Measurements from ENCODE around the gene TSPAN9.

The TSPAN9 gene

DNA sequence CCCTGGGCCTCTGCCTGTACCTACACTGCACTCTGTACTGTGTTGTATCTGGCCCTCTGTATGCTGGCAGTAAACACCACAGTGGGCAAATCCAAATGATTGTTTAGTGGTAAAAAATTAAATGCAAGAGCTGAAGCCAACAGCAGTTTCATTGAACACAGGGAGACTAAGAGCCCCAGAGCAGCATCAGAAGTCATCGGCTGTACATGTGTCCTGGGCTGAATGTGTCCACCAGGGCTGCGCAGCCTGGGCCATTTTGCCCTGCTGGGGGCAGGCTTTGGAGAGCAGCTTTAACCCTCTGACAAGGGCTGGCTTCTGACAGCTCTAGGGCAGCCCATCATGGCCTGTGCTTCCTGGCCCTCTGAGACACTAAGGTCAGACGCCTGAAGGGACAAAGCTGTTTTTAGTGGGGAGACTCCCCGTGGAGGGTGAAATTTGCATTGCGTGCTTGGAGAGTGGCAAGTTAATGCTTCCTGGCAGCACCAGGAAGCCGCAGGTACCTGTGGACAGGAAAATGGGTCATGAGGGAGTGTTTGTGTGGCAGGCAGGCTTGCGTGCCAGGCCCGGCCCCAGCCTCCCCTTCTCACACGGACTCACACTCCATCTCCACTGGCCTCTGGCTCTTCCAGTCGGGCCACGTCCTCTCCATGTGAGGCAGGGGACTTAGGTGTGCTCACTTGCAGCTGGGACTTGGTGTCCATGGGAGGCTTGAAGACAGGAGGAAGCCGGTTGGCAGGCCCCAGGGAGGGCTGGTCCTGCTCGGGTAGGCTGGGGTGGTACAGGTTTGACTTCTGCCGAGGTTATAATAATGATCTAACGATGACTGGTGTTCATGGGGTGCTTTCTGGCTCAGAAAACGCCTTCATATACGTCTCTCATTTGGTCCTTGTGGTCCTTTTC is 150.1 kb downstream of the TSPAN9 start:
- no peaks in the 10 kb centered on the region for H3K4me1 Mint-ChIP-seq (ENCODE audit: low read depth)
- no peaks in the 10 kb centered on the region for H3K36me3 Mint-ChIP-seq
- H3K27ac Mint-ChIP-seq: no peak overlapping the region
- H3K27me3 Mint-ChIP-seq: no peaks in the 10 kb centered on the region
- no peak overlapping the region for H3K4me3 Mint-ChIP-seq
- H3K9me3 Mint-ChIP-seq (ENCODE audit: low read depth): no peaks in the 10 kb centered on the region

DNA sequence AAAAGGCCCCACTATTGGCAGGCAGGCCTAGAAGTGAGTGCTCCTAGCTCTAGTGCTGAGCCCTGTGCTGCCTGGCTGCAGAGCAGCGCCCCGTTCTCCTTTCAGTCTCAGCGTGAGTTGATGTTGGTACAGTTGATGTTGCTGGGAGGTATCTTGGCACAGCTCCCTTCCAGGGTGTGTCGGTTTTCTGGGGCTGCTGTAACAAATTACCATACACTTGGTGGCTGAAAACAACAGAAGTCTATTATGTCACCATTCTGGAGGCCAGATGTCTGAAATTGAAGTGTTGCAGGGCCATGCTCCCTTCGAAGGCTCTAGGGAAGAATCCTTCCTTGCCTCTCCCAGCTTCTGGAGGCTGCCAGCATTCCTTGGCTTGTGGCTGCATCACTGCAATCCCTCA is 151.4 kb downstream of the TSPAN9 start:
- Mint-ChIP-seq H3K4me1 (ENCODE audit: low read depth) (no peaks in the 10 kb centered on the region), H3K27me3 (no peaks in the 10 kb centered on the region), H3K4me3 (no peak overlapping the region), H3K36me3 (no peaks in the 10 kb centered on the region), H3K27ac (no peak overlapping the region), H3K9me3 (ENCODE audit: low read depth) (no peaks in the 10 kb centered on the region)

DNA sequence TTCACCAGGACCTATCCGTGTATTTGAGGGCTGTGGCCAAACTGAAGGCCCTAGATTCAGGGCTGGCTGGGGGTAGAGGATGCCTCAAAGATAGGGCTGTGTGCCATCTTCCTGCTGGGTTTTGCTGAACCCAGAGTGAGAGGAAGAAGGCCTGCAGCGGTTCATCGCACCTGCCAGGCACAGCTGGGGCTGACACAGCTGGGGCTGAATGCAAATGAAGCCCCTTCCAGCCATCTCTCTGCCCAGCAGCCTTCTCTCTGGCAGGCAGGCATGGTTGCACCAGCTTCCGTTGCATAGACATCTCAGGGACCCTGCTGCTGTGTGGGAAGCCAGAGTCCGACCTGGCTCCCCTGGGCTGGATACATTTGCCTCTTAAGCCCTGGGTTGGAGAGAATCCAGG is 152.4 kb downstream of the TSPAN9 start:
- H3K9me3 Mint-ChIP-seq (ENCODE audit: low read depth): no peaks in the 10 kb centered on the region
- no peaks in the 10 kb centered on the region for H3K36me3 Mint-ChIP-seq
- H3K27ac Mint-ChIP-seq: no peak overlapping the region
- no peak overlapping the region for H3K4me3 Mint-ChIP-seq
- H3K27me3 Mint-ChIP-seq: no peaks in the 10 kb centered on the region
- no peaks in the 10 kb centered on the region for H3K4me1 Mint-ChIP-seq (ENCODE audit: low read depth)

DNA sequence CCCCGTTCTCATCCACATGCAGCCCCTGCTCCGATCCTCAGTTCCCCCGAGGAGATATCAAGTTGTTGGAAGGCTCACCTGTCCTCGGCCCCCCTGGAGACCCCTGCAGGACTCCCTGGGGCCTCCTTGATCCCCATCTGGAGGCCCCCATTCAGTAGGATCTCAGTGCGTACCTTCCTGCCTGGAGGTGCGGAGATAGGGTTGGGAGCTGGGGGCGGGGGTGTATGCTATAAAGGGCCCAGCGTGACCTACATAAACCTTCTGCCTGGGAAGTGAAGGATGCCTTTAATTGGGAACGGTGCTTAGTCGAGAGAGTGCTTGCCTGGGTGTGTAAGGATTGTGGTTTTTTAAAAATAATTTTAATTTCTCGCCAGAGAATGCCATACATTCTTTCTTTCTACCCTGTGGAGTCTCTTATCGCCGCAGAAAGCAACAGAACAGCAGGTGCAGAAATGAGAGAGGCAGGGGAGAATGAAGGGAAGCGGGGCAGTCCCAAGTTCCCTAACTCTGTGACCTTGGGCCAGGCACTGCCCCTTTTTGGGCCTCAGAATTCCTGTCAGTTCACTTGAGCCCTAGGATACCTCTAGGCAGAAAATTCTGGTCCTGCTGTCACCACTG is 153.7 kb downstream of the TSPAN9 start:
- H3K27ac Mint-ChIP-seq: no peak overlapping the region
- H3K4me3 Mint-ChIP-seq: no peak overlapping the region
- no peaks in the 10 kb centered on the region for H3K4me1 Mint-ChIP-seq (ENCODE audit: low read depth)
- no peaks in the 10 kb centered on the region for H3K36me3 Mint-ChIP-seq
- H3K9me3 Mint-ChIP-seq (ENCODE audit: low read depth): no peaks in the 10 kb centered on the region
- no peaks in the 10 kb centered on the region for H3K27me3 Mint-ChIP-seq

DNA sequence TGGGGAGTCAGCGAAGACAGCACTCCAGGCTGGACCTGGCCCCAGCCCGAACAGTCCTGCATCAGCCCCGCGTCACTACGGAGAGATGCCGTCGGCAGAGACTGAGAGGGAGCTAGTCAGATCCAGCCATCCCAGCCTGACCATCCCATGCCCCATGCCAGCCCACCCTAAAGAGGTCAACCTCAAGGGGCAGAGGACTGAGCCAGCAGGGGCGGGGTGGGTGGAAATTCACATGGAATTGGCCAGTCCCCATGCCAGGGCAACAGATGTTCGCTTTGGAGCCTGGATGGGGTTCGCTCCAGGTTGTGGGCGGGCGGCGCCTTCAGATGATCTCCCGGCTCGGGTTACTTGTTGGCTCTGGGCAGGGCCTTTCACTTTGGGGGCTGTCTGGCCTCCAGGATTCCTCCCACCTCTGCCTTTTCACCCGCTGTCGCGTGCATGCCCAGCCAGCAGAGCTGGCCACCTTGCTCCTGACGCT is 154.3 kb downstream of the TSPAN9 start:
- Mint-ChIP-seq H3K4me1 (ENCODE audit: low read depth) (no peaks in the 10 kb centered on the region), H3K27me3 (no peaks in the 10 kb centered on the region), H3K4me3 (no peak overlapping the region), H3K36me3 (no peaks in the 10 kb centered on the region), H3K27ac (no peak overlapping the region), H3K9me3 (ENCODE audit: low read depth) (no peaks in the 10 kb centered on the region)

DNA sequence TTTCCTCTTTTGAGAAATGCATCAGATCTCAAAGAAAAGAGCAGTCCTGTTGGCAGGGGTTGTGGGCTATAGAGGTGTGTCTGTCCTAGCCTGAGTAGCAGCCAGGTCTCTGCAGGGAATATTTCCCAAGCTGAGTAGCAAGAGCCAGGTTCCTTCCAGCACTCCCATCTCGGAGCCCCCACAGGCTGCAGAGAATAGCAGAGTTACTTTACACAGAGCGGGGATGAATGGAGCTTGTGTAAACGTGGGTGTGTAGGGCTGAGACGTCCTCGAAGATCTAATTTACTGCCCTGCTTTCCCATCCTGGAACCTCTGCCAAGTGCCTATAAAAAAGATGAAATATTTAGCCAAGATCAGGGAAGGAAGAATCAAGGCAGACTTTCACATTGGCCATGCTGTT is 156.6 kb downstream of the TSPAN9 start:
- Mint-ChIP-seq H3K27ac (no peak overlapping the region), H3K9me3 (ENCODE audit: low read depth) (no peaks in the 10 kb centered on the region), H3K4me3 (no peak overlapping the region), H3K4me1 (ENCODE audit: low read depth) (no peaks in the 10 kb centered on the region), H3K27me3 (no peaks in the 10 kb centered on the region), H3K36me3 (no peaks in the 10 kb centered on the region)

DNA sequence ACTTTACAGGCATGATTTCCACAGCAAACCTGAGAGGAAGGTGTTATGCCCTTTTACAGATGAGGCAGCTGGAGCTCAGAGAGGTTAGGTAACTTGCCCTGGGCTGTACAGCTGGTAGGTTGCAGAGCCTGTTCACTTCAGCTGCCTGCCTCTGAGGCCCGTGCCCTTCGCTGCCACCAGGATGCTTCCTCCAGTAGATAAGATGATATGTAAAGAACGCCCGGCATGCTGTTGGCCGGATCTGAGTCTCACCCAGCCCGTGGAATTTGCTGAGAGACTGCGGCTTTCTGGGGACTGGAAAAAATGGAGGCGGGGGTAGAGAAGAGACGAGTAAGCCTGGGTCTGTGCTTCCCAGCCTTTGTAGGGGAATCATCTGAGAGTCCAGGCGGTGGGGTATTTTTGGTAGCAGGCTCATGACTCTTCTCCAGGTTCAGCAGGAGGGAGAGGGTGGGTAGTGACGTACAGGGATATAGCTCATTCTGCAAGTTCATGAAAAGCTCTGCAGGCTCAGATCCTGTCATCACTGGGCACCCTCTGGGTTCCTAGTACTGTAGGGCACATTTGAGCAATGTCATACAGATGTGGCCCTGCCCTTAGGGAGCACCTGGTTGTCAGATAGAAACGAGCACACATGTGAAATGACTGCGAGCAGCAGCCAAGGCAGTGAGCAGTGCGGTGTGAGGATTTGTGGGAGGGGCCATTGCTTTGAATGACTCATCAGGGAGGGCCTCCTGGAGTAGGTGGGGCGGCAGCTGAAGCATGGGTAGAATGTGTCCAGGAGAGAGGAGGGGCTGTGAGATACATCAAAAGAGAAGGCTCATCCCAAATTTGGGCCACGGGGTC is 159.4 kb downstream of the TSPAN9 start:
- Mint-ChIP-seq H3K27ac (no peak overlapping the region), H3K27me3 (no peaks in the 10 kb centered on the region), H3K4me1 (ENCODE audit: low read depth) (no peaks in the 10 kb centered on the region), H3K36me3 (no peaks in the 10 kb centered on the region), H3K9me3 (ENCODE audit: low read depth) (no peaks in the 10 kb centered on the region), H3K4me3 (no peak overlapping the region)

DNA sequence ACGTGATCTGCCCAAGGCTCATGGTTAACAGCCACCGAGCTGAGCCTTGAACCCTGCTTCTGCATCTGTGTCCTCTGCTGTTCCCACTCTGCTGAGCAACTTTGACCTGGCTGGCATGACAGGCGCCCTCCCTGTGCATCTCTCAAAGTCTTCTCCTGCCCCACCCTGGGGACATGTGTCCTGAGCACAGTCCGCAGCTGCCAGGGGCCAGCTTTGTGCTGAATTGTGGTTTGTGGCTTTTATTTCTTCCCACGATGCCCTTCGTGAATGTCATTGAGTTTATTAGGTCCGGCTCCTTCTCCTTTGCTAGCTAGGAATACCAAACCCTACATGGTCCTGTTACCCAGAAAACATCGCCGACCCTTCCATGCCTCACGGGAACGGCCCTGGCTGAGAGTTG is 161.0 kb downstream of the TSPAN9 start:
- Mint-ChIP-seq H3K36me3 (no peaks in the 10 kb centered on the region), H3K27ac (no peak overlapping the region), H3K9me3 (ENCODE audit: low read depth) (no peaks in the 10 kb centered on the region), H3K4me3 (no peak overlapping the region), H3K27me3 (no peaks in the 10 kb centered on the region), H3K4me1 (ENCODE audit: low read depth) (no peaks in the 10 kb centered on the region)

DNA sequence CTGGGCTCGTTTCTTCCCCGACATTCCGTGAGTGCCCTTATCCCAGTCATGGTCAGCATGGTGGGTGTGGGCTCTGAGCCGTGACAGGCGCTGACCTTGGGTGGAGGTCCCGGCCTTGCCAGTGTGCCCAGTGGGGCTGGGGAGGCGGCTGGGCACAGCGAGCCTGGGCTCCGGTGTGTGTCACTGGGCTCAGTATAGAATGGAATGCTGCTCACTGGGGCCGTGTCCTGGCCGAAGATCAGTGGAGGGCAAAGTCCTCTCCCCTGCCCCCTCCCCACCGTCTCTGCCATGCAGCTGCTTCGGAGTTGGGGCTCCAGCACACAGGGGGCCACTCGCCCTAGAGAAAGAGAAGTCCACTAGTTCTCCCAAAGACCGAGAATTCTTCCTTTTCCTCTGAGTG is 164.4 kb downstream of the TSPAN9 start:
- H3K27ac Mint-ChIP-seq: no peak overlapping the region
- no peaks in the 10 kb centered on the region for H3K27me3 Mint-ChIP-seq
- H3K4me1 Mint-ChIP-seq (ENCODE audit: low read depth): no peaks in the 10 kb centered on the region
- no peaks in the 10 kb centered on the region for H3K9me3 Mint-ChIP-seq (ENCODE audit: low read depth)
- H3K36me3 Mint-ChIP-seq: no peaks in the 10 kb centered on the region
- no peak overlapping the region for H3K4me3 Mint-ChIP-seq

DNA sequence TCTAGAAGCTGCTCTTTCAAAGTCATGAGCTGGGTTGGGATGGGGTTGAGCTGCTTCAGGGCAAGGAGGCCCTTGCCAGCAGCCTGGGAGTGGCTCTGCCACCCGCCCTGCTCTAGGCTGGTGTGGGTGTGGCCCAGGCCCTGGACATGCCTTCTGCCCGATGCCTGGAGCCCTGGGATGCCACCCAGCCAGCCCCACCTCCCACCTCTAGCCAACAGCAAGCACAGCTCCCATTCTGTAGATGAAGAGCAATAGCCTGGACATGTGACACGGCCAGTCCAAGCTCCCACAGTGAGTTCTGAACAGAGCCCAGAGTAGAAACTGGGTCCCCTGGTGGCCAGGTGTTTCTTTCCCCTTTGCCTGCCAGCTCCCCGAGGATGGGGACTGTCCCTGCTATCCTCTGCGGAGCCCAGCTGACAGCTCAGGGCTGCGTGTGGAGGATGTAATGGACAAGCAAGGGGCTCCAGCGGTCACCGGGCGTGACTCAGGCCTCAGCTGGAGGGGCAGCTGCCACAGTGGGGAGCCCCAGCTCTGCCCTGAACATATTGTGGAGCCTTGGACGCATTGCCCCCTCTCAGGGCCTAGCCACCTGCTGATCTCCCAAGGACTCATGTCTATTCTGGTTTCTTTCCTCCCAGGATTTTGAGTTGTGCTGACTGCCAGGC is 165.2 kb downstream of the TSPAN9 start:
- no peak overlapping the region for H3K4me3 Mint-ChIP-seq
- H3K27me3 Mint-ChIP-seq: no peaks in the 10 kb centered on the region
- no peak overlapping the region for H3K27ac Mint-ChIP-seq
- H3K4me1 Mint-ChIP-seq (ENCODE audit: low read depth): no peaks in the 10 kb centered on the region
- no peaks in the 10 kb centered on the region for H3K36me3 Mint-ChIP-seq
- H3K9me3 Mint-ChIP-seq (ENCODE audit: low read depth): no peaks in the 10 kb centered on the region

DNA sequence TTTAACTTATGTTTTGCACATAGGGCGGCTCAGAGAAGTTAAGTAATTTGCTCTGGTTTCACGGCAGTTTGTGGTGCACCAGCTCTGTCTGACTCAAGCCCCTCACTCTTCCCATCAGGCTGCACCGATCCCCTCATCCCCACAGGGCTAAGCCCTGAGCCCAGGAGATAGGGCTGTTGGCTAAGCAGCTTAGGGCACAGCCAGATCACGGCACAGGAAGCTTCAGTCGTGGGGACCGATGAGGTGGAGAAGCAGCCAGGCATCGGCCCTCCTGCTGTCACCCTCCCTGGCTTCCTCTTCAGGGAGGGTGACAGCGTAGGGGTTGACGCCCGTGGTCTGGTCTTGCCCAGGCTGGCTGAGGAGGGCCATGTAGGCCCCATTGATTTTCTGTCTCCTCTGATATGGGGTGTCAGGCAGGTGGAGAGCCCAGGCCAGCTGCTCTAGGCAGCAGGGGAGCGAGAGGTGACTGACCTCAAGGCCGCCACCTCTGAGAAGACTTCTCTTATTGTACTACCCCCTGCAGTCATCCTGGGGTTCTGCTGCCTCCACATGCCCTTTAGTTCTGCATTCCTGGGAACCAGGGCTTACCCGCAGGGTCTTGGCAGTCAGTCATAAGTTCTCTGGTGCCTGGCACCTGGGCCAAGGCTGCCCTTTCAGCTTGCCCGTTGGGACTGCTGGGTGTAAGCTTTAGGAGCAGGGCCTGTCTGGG is 166.4 kb downstream of the TSPAN9 start:
- H3K27ac Mint-ChIP-seq: no peak overlapping the region
- no peaks in the 10 kb centered on the region for H3K9me3 Mint-ChIP-seq (ENCODE audit: low read depth)
- no peaks in the 10 kb centered on the region for H3K27me3 Mint-ChIP-seq
- no peak overlapping the region for H3K4me3 Mint-ChIP-seq
- no peaks in the 10 kb centered on the region for H3K36me3 Mint-ChIP-seq
- H3K4me1 Mint-ChIP-seq (ENCODE audit: low read depth): no peaks in the 10 kb centered on the region

DNA sequence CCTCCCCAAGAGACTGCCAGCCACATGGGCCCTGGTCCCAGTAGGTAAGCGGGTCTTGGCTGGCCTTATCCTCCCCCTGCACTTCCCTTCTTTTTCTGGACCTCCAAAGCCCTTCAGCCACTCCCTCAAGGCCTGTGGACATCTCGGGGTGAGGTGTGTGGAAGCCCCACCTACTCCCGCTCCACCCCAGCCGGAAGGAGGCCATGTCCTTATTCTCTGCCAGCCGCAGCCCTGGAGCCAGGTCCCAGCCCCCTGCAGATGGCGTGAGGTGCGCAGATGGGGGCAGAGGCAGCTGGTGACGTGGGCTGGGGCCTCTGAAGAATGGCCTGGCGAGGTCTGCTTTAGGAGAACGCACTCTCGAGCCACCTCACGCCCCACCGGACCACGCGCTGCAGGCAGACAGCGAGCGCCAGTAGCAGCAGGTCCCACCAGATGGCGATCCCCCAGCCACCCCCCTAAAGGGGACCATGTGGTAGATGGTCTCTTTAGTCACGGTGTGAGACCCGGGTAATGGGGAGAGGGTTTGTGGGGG is 167.1 kb downstream of the TSPAN9 start:
- Mint-ChIP-seq H3K27me3 (no peaks in the 10 kb centered on the region), H3K36me3 (no peaks in the 10 kb centered on the region), H3K9me3 (ENCODE audit: low read depth) (no peaks in the 10 kb centered on the region), H3K27ac (no peak overlapping the region), H3K4me3 (no peak overlapping the region), H3K4me1 (ENCODE audit: low read depth) (peaks cover under 1% of the 10 kb centered on the region)

DNA sequence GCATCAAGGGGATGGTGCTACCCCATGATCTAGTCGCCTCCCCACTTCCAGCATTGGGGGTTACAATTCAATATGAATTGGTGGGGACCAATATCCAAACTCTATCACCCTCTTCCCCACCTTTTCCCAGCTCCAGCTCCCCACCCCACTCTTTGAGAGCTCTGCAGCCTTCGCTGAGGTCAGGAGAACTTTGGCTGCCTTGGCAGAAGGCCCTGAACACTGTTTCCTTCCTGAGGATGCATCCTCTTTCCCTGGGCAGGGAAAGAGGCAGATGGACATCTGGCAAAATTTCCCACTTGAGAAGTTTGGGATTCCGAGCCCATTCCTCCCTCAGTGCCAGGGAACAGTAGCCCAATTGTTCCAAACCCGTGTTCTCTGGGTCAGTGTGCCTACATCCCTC is 169.1 kb downstream of the TSPAN9 start:
- no peaks in the 10 kb centered on the region for H3K9me3 Mint-ChIP-seq (ENCODE audit: low read depth)
- H3K4me3 Mint-ChIP-seq: no peak overlapping the region
- no peaks in the 10 kb centered on the region for H3K27me3 Mint-ChIP-seq
- H3K36me3 Mint-ChIP-seq: no peaks in the 10 kb centered on the region
- H3K4me1 Mint-ChIP-seq (ENCODE audit: low read depth): peaks cover 2% of the 10 kb centered on the region
- no peak overlapping the region for H3K27ac Mint-ChIP-seq

DNA sequence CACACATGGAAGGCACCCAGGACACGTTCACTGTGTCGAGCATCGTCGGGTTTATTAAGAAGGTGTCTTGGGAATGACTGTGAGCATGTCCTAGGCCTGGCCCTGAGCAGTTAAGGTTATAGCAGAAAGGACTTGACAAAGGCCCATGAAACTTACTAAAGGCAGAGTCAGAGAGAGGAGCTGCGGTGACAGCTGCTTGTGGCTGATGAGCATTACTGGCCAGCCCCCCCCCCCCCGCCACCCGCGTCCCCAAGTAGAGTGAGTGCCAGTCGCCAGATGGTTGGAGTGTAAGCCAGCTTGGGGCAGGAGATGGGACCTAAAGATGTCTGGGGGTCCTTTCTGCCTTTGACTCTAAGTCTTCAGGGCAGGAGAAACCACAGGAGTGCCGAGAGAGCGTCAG is 169.9 kb downstream of the TSPAN9 start:
- no peaks in the 10 kb centered on the region for H3K27me3 Mint-ChIP-seq
- peaks cover 2% of the 10 kb centered on the region for H3K4me1 Mint-ChIP-seq (ENCODE audit: low read depth)
- H3K27ac Mint-ChIP-seq: no peak overlapping the region
- no peaks in the 10 kb centered on the region for H3K9me3 Mint-ChIP-seq (ENCODE audit: low read depth)
- H3K36me3 Mint-ChIP-seq: no peaks in the 10 kb centered on the region
- H3K4me3 Mint-ChIP-seq: no peak overlapping the region

All from activated naive CD8-positive, alpha-beta T cell (primary cell).